Thymus (tissue), 14 donors: ENCODE results near the gene GALNT7. TPM values are rescaled to one million over a fixed set of nuclear protein-coding genes. Genes with fewer than 3 reads are reported as not detected.
A peak's percentile ranks its signal among the peaks of the same experiment; 100 is the strongest.
"Not testable (repeated sequence)": the region's sequence is repeated elsewhere in the genome, so short reads cannot be mapped to it uniquely, and the experiment has no call there.

Source experiments
- DNase-seq, 9 donors: peaks; one replicate each; pipeline ENCODE4 v3.0.0-alpha.2; 2013; ENCODE audit warnings: low spot score in 9 of 9, low read depth in 6 of 9, missing footprints in 1 of 9
- H3K27ac ChIP-seq, 2 donors: one replicate each; pipeline ENCODE4 v1.5.1; 2013; ENCODE audit warnings: control low read depth in 1 of 2, low read depth in 1 of 2, low read length in 1 of 2, mild to moderate bottlenecking in 1 of 2, moderate library complexity in 1 of 2
- H3K27me3 ChIP-seq, 2 donors: one replicate each; pipeline ENCODE4 v1.5.1; 2013; ENCODE audit warnings: low read length in 1 of 2; ENCODE audit not compliant: control insufficient read depth in 2 of 2, insufficient read depth in 1 of 2
- H3K36me3 ChIP-seq, 2 donors: one replicate each; pipeline ENCODE4 v1.5.1; 2013; ENCODE audit warnings: low read length in 1 of 2, mild to moderate bottlenecking in 1 of 2, moderate library complexity in 1 of 2; ENCODE audit not compliant: control insufficient read depth in 2 of 2, insufficient read depth in 2 of 2
- H3K4me1 ChIP-seq, 2 donors: one replicate each; pipeline ENCODE4 v1.5.1; 2013; ENCODE audit warnings: low read length in 2 of 2; ENCODE audit not compliant: control insufficient read depth in 2 of 2, insufficient read depth in 2 of 2
- H3K4me3 ChIP-seq, 2 donors: one replicate each; pipeline ENCODE4 v1.5.1; 2013; ENCODE audit warnings: low read length in 2 of 2, control low read depth in 1 of 2, mild to moderate bottlenecking in 1 of 2
- H3K9me3 ChIP-seq, 2 donors: one replicate each; pipeline ENCODE4 v1.5.1; 2013; ENCODE audit warnings: low read length in 1 of 2, mild to moderate bottlenecking in 1 of 2; ENCODE audit not compliant: control insufficient read depth in 2 of 2, insufficient read depth in 1 of 2
- WGBS: extraction: QIAGEN DNeasy Blood & Tissue Kit; methylation state at CpG from one replicate; pipeline ENCODE4 v1.1.7; 2013; 5-methylcytosine and 5-hydroxymethylcytosine counted together
- long read RNA-seq, 10 donors: transcript quantifications; one replicate each; lab custom pipeline, GENCODE V29; 2026
- polyA plus RNA-seq: library from polyadenylated mRNA; stranded (reverse); fragments of 200-250 nt; gene quantifications from one replicate; pipeline ENCODE4 v1.2.3, GENCODE V29; 2013
- total RNA-seq: library from RNA; stranded (reverse); fragments of 120-200 nt; gene quantifications from one replicate; pipeline ENCODE4 v1.2.4, GENCODE V29; 2013
- donor health status: healthy.

GALNT7 gene
- 81.1 TPM for total RNA-seq
- polyA plus RNA-seq, result 40.5 TPM
- long read RNA-seq, donor 1, full-length matches to known transcripts, result 2 of 2 reads
- long read RNA-seq, donor 1, partial matches to known transcripts, result 0 of 2 reads
- long read RNA-seq, donor 1, other reads (novel, unspliced or antisense), result 0 of 2 reads
- long read RNA-seq, donor 2, result 0 reads
- long read RNA-seq, donor 3, full-length matches to known transcripts, result 28 of 4,140 reads
- long read RNA-seq, donor 3, partial matches to known transcripts, result 3,881 of 4,140 reads
- long read RNA-seq, donor 3, other reads (novel, unspliced or antisense), result 231 of 4,140 reads
- long read RNA-seq, donor 4, full-length matches to known transcripts, result 9 of 9 reads
- long read RNA-seq, donor 4, partial matches to known transcripts, result 0 of 9 reads
- long read RNA-seq, donor 4, other reads (novel, unspliced or antisense), result 0 of 9 reads
- long read RNA-seq, donor 5, full-length matches to known transcripts, result 8 of 4,163 reads
- long read RNA-seq, donor 5, partial matches to known transcripts, result 3,988 of 4,163 reads
- long read RNA-seq, donor 5, other reads (novel, unspliced or antisense), result 167 of 4,163 reads
- long read RNA-seq, donor 6, full-length matches to known transcripts, result 16 of 16 reads
- long read RNA-seq, donor 6, partial matches to known transcripts, result 0 of 16 reads
- long read RNA-seq, donor 6, other reads (novel, unspliced or antisense), result 0 of 16 reads
- long read RNA-seq, donor 7, full-length matches to known transcripts, result 15 of 15 reads
- long read RNA-seq, donor 7, partial matches to known transcripts, result 0 of 15 reads
- long read RNA-seq, donor 7, other reads (novel, unspliced or antisense), result 0 of 15 reads
- long read RNA-seq, donor 8, full-length matches to known transcripts, result 4 of 11 reads
- long read RNA-seq, donor 8, partial matches to known transcripts, result 7 of 11 reads
- long read RNA-seq, donor 8, other reads (novel, unspliced or antisense), result 0 of 11 reads
- long read RNA-seq, donor 9, full-length matches to known transcripts, result 6 of 28 reads
- long read RNA-seq, donor 9, partial matches to known transcripts, result 22 of 28 reads
- long read RNA-seq, donor 9, other reads (novel, unspliced or antisense), result 0 of 28 reads
- long read RNA-seq, donor 10, full-length matches to known transcripts, result 11 of 1,757 reads
- long read RNA-seq, donor 10, partial matches to known transcripts, result 1,675 of 1,757 reads
- long read RNA-seq, donor 10, other reads (novel, unspliced or antisense), result 71 of 1,757 reads

- under 1% methylated on average over 64 of the region's 64 CpGs for WGBS
- Histone ChIP-seq H3K27ac (peak within 1 kb of the TSS; percentile 94 to 95), H3K4me1 (peaks cover 31 to 40% of the 10 kb centered on the region in 2 donors), H3K9me3 (no peaks in the 10 kb centered on the region), H3K36me3 (peaks cover 0 to 3% of the 10 kb centered on the region in 2 donors), H3K27me3 (no peaks in the 10 kb centered on the region), H3K4me3 (peak within 1 kb of the TSS; percentile 64 to 75)
- DNase-seq, result peak in 8 of 9 donors; percentile 48 to 83 (median 62)
Measured at GRCh38 chr4:173168396-173169177, at the start of gene GALNT7. GALNT7 (plus strand) TSS chr4:173168811; CDS start chr4:173168836, 25 bp downstream.

GRCh38 chr4:173118819-173119218, 49.8 kb upstream of the GALNT7 start:
- not testable (repeated sequence) for H3K27ac ChIP-seq
- 95% methylated on average over 2 of the region's 2 CpGs for WGBS

GRCh38 chr4:173119818-173120217, 48.8 kb upstream of the GALNT7 start:
- peaks cover 14 to 23% of the 10 kb centered on the region in 2 donors for H3K4me1 ChIP-seq
- no peaks in the 10 kb centered on the region for H3K27me3 ChIP-seq
- no peak overlapping the region for H3K27ac ChIP-seq
- H3K4me3 ChIP-seq, result no peak overlapping the region
- 96% methylated on average over 3 of the region's 3 CpGs for WGBS
- H3K9me3 ChIP-seq, result no peaks in the 10 kb centered on the region
- no peak for DNase-seq
- no peaks in the 10 kb centered on the region for H3K36me3 ChIP-seq

More at GRCh38 chr4:173118819-173119218, 49.8 kb upstream of the GALNT7 start:
- not testable (repeated sequence) for H3K4me3 ChIP-seq, DNase-seq, H3K27me3 ChIP-seq, H3K36me3 ChIP-seq, H3K9me3 ChIP-seq
- H3K4me1 ChIP-seq, result peaks cover 14 to 23% of the 10 kb centered on the region in 2 donors

- Histone ChIP-seq H3K27ac (peak overlapping the region in 1 of 2 donors; percentile 61), H3K36me3 (no peaks in the 10 kb centered on the region), H3K4me1 (peaks cover 14 to 27% of the 10 kb centered on the region in 2 donors), H3K27me3 (no peaks in the 10 kb centered on the region), H3K9me3 (no peaks in the 10 kb centered on the region), H3K4me3 (no peak overlapping the region)
- 2% methylated on average over 3 of the region's 3 CpGs for WGBS
- DNase-seq, result peak; percentile 36 to 80 (median 50)
Measured at GRCh38 chr4:173121076-173121561, 47.5 kb upstream of the GALNT7 start.

- H3K4me1 ChIP-seq, result peaks cover 14 to 27% of the 10 kb centered on the region in 2 donors
- no peak for DNase-seq
Measured at GRCh38 chr4:173124209-173124865, 44.3 kb upstream of the GALNT7 start.

GRCh38 chr4:173125216-173125812, 43.3 kb upstream of the GALNT7 start:
- no peak for DNase-seq
- Histone ChIP-seq H3K9me3 (no peaks in the 10 kb centered on the region), H3K27ac (no peak overlapping the region), H3K4me1 (peaks cover 14 to 26% of the 10 kb centered on the region in 2 donors), H3K36me3 (no peaks in the 10 kb centered on the region), H3K4me3 (no peak overlapping the region), H3K27me3 (no peaks in the 10 kb centered on the region)
- WGBS, result 96% methylated on average over 4 of the region's 4 CpGs

More at GRCh38 chr4:173124209-173124865, 44.3 kb upstream of the GALNT7 start:
- Histone ChIP-seq H3K27ac (no peak overlapping the region), H3K4me3 (no peak overlapping the region), H3K36me3 (no peaks in the 10 kb centered on the region), H3K9me3 (no peaks in the 10 kb centered on the region), H3K27me3 (no peaks in the 10 kb centered on the region)
- WGBS, result 98% methylated on average over 7 of the region's 7 CpGs

GRCh38 chr4:173128199-173128890, 40.3 kb upstream of the GALNT7 start:
- Histone ChIP-seq H3K9me3 (no peaks in the 10 kb centered on the region), H3K27me3 (no peaks in the 10 kb centered on the region), H3K36me3 (no peaks in the 10 kb centered on the region), H3K4me1 (peaks cover 3 to 5% of the 10 kb centered on the region in 2 donors), H3K4me3 (no peak overlapping the region), H3K27ac (no peak overlapping the region)
- no peak for DNase-seq
- 82% methylated on average over 6 of the region's 6 CpGs for WGBS
